WTC11 (cell line): ENCODE measurements around the gene FAM114A1. TPM values are rescaled to one million over a fixed set of nuclear protein-coding genes. Genes with fewer than 3 reads are reported as not detected.

Experiments
- ATAC-seq: fragments of 200-7000 bp; cut with Tn5 transposase; 2 replicates; pipeline ENCODE4 v1.10.0; 2021; ENCODE audit warnings: mild to moderate bottlenecking, moderate library complexity
- CTCF ChIA-PET: fragments of 300-600 bp; sonication (Branson Sonifier 250); formaldehyde crosslinking; loops from one replicate; lab custom pipeline; 2021; ENCODE audit warnings: antibody characterized with exemption; lab: Charles Lee
- POLR2A ChIA-PET: fragments of 350-600 bp; sonication (Branson Sonifier 250); formaldehyde crosslinking; loops from one replicate; lab custom pipeline; 2021; ENCODE audit warnings: antibody characterized with exemption; lab: Charles Lee
- DNase-seq: peaks from one replicate; pipeline ENCODE4 v3.0.0; 2021; ENCODE audit warnings: low spot score
- H3K27ac Mint-ChIP-seq: 2 replicates; pipeline ENCODE4 v1.8.0; 2021; ENCODE audit warnings: mixed read lengths
- H3K27me3 Mint-ChIP-seq: 2 replicates; pipeline ENCODE4 v1.8.0; 2021; ENCODE audit warnings: low read depth, mild to moderate bottlenecking, moderate library complexity, mixed read lengths
- H3K36me3 Mint-ChIP-seq: 2 replicates; pipeline ENCODE4 v1.8.0; 2021; ENCODE audit warnings: mixed read lengths
- H3K4me1 Mint-ChIP-seq: 2 replicates; pipeline ENCODE4 v1.8.0; 2022; ENCODE audit warnings: mixed read lengths
- H3K4me3 Mint-ChIP-seq: 2 replicates; pipeline ENCODE4 v1.8.0; 2021; ENCODE audit warnings: mild to moderate bottlenecking, moderate library complexity, mixed read lengths
- H3K9me3 Mint-ChIP-seq: 2 replicates; pipeline ENCODE4 v1.8.0; 2021; ENCODE audit warnings: mixed read lengths
- ATF3 ChIP-seq: sonication (generic); formaldehyde crosslinking; conservative IDR thresholded peaks from 2 replicates; pipeline ENCODE4 v1.8.1; 2022; ENCODE audit warnings: mild to moderate bottlenecking, missing genetic modification reagents
- CBFB ChIP-seq: sonication (generic); formaldehyde crosslinking; IDR thresholded peaks from 2 replicates; pipeline ENCODE4 v1.8.1; 2022; ENCODE audit warnings: mild to moderate bottlenecking, low read depth, missing genetic modification reagents
- CREM ChIP-seq: sonication (generic); formaldehyde crosslinking; IDR thresholded peaks from 2 replicates; pipeline ENCODE4 v1.8.1; 2022; ENCODE audit warnings: mild to moderate bottlenecking, missing genetic modification reagents, moderate library complexity
- E2F4 ChIP-seq: sonication (generic); formaldehyde crosslinking; IDR thresholded peaks from 2 replicates; pipeline ENCODE4 v1.8.1; 2022; ENCODE audit warnings: low read depth, mild to moderate bottlenecking, moderate library complexity, missing genetic modification reagents, borderline replicate concordance
- ELF4 ChIP-seq: sonication (generic); formaldehyde crosslinking; IDR thresholded peaks from 2 replicates; pipeline ENCODE4 v1.8.1; 2022; ENCODE audit warnings: low read depth, mild to moderate bottlenecking, moderate library complexity, missing genetic modification reagents
- EMX1 ChIP-seq: fragments of 250-450 bp; sonication (Bioruptor Pico); IDR thresholded peaks from 2 replicates; pipeline ENCODE4 v1.8.0; 2021; ENCODE audit warnings: mild to moderate bottlenecking
- ERG ChIP-seq: fragments of 250-450 bp; sonication (Bioruptor Pico); IDR thresholded peaks from 2 replicates; pipeline ENCODE4 v1.8.0; 2021; ENCODE audit warnings: mild to moderate bottlenecking
- ETV6 ChIP-seq: sonication (generic); formaldehyde crosslinking; IDR thresholded peaks from 2 replicates; pipeline ENCODE4 v1.8.1; 2022; ENCODE audit warnings: mild to moderate bottlenecking, missing genetic modification reagents
- FOXJ3 ChIP-seq: sonication (generic); formaldehyde crosslinking; IDR thresholded peaks from 2 replicates; pipeline ENCODE4 v1.9.0; 2021; ENCODE audit warnings: missing genetic modification reagents, mild to moderate bottlenecking, borderline replicate concordance
- GABPB1 ChIP-seq: sonication (generic); formaldehyde crosslinking; IDR thresholded peaks from 2 replicates; pipeline ENCODE4 v1.8.1; 2023; ENCODE audit warnings: mild to moderate bottlenecking, missing genetic modification reagents
- GTF2I ChIP-seq: fragments of 250-450 bp; sonication (Bioruptor Pico); conservative IDR thresholded peaks from 2 replicates; pipeline ENCODE4 v1.4.0; 2021; ENCODE audit warnings: mild to moderate bottlenecking
- HMGA2 ChIP-seq: fragments of 250-450 bp; sonication (Bioruptor Pico); IDR thresholded peaks from 2 replicates; pipeline ENCODE4 v1.4.0; 2021; ENCODE audit warnings: mild to moderate bottlenecking, moderate library complexity
- NFATC4 ChIP-seq: fragments of 250-450 bp; sonication (Bioruptor Pico); IDR thresholded peaks from 2 replicates; pipeline ENCODE4 v1.9.0; 2021; ENCODE audit warnings: mild to moderate bottlenecking
- PRRX2 ChIP-seq: fragments of 250-450 bp; sonication (Bioruptor Pico); IDR thresholded peaks from 2 replicates; pipeline ENCODE4 v1.8.0; 2021; ENCODE audit warnings: mild to moderate bottlenecking
- RELA ChIP-seq: sonication (generic); formaldehyde crosslinking; IDR thresholded peaks from 2 replicates; pipeline ENCODE4 v1.8.1; 2022; ENCODE audit warnings: missing genetic modification reagents, mild to moderate bottlenecking, borderline replicate concordance
- SMAD3 ChIP-seq: sonication (generic); formaldehyde crosslinking; IDR thresholded peaks from 2 replicates; pipeline ENCODE4 v1.8.0; 2022; ENCODE audit warnings: missing genetic modification reagents, mild to moderate bottlenecking, borderline replicate concordance
- SOX15 ChIP-seq: fragments of 250-450 bp; sonication (Bioruptor Pico); IDR thresholded peaks from 2 replicates; pipeline ENCODE4 v1.9.0; 2021; ENCODE audit warnings: mild to moderate bottlenecking
- TEAD4 ChIP-seq: sonication (generic); formaldehyde crosslinking; IDR thresholded peaks from 2 replicates; pipeline ENCODE4 v1.8.0; 2022; ENCODE audit warnings: mild to moderate bottlenecking, missing genetic modification reagents
- USF2 ChIP-seq: sonication (generic); formaldehyde crosslinking; IDR thresholded peaks from 2 replicates; pipeline ENCODE4 v1.8.1; 2023; ENCODE audit warnings: mild to moderate bottlenecking, missing genetic modification reagents, moderate library complexity
- ZBTB43 ChIP-seq: sonication (generic); formaldehyde crosslinking; IDR thresholded peaks from 2 replicates; pipeline ENCODE4 v1.8.1; 2023; ENCODE audit warnings: mild to moderate bottlenecking, missing genetic modification reagents
- ZNF232 ChIP-seq: sonication (generic); formaldehyde crosslinking; IDR thresholded peaks from 2 replicates; pipeline ENCODE4 v1.8.0; 2022; ENCODE audit warnings: mild to moderate bottlenecking, missing genetic modification reagents
- ZNF263 ChIP-seq: sonication (generic); formaldehyde crosslinking; IDR thresholded peaks from 2 replicates; pipeline ENCODE4 v1.8.1; 2022; ENCODE audit warnings: low read depth, mild to moderate bottlenecking, moderate library complexity, missing genetic modification reagents
- total RNA-seq: library from RNA; stranded (reverse); gene quantifications from 3 replicates; pipeline ENCODE4 v1.2.3, GENCODE V29; 2021
- TF ChIP-seq, protein P1 (sequence below): sonication (generic); formaldehyde crosslinking; IDR thresholded peaks from 2 replicates; pipeline ENCODE4 v1.8.0; 2022; ENCODE audit warnings: mild to moderate bottlenecking, missing genetic modification reagents
- TF ChIP-seq, protein P2 (sequence below): fragments of 200-600 bp; IDR thresholded peaks from 2 replicates; pipeline ENCODE4 v1.8.0; 2022; ENCODE audit warnings: antibody characterized with exemption

FAM114A1 gene
- total RNA-seq, 1 experiment from 2014 or later: 17.6 TPM

DNA sequence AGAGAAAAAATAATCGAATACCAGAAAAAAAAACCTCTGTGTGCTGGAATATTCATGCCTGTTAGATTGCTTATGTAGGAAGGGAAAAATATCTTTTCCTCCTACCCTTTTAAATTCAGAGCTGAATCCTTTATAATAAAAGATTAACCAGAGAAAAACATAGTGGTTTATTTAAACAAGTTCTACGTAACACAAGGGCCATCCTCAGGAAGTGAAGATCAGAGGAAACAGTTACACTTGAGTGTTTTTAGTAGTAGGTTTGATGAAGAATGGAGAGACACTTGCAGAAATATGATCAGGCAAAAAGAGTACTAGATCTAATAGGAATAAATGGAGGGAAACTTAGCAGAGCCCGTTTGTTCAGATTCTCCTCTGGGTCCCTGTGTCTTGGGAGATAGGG, 98.3 kb downstream of the FAM114A1 start:
- no peak for TF ChIP-seq USF2 (CRISPR knock-in tag)
- no peak for TF ChIP-seq RELA
- no peak for TF ChIP-seq FOXJ3 (CRISPR knock-in tag)
- no peak for TF ChIP-seq ERG (CRISPR knock-in tag)
- TF ChIP-seq SMAD3 (CRISPR knock-in tag): no peak
- TF ChIP-seq ZNF263 (CRISPR knock-in tag): no peak
- no peak for TF ChIP-seq EMX1 (CRISPR knock-in tag)
- ATAC-seq: no peak
- DNase-seq: no peak
- H3K4me3 Mint-ChIP-seq: no peak overlapping the region
- no peaks in the 10 kb centered on the region for H3K36me3 Mint-ChIP-seq
- POLR2A ChIA-PET: no interaction called here
- H3K27ac Mint-ChIP-seq: no peak overlapping the region
- CTCF ChIA-PET: no interaction called here
- no peaks in the 10 kb centered on the region for H3K27me3 Mint-ChIP-seq
- 0 out of 2 replicates have a peak, but pooled peaks cover 5% of the 10 kb centered on the region for H3K4me1 Mint-ChIP-seq
- H3K9me3 Mint-ChIP-seq: peaks cover 12% of the 10 kb centered on the region

GRCh38 chr4:38967260-38968095, 99.9 kb downstream of the FAM114A1 start:
- Mint-ChIP-seq H3K4me1 (0 out of 2 replicates have a peak, but pooled peaks cover 5% of the 10 kb centered on the region), H3K27ac (no peak overlapping the region), H3K36me3 (no peaks in the 10 kb centered on the region), H3K9me3 (no peaks in the 10 kb centered on the region), H3K4me3 (no peak overlapping the region), H3K27me3 (no peaks in the 10 kb centered on the region)
- TF ChIP-seq FOXJ3 (CRISPR knock-in tag): no peak
- TF ChIP-seq GABPB1: peak; percentile 98
- TF ChIP-seq ATF3 (CRISPR knock-in tag): no peak
- TF ChIP-seq TEAD4 (CRISPR knock-in tag): no peak
- DNase-seq: no peak
- ChIA-PET POLR2A (no interaction called here), CTCF (no interaction called here)
- no peak for ATAC-seq

- H3K4me1 Mint-ChIP-seq: 0 out of 2 replicates have a peak, but pooled peaks cover 5% of the 10 kb centered on the region
- no peaks in the 10 kb centered on the region for H3K27me3 Mint-ChIP-seq
- POLR2A ChIA-PET: no interaction called here
- H3K36me3 Mint-ChIP-seq: no peaks in the 10 kb centered on the region
- CTCF ChIA-PET: no interaction called here
- ATAC-seq (no peak), DNase-seq (no peak)
- H3K27ac Mint-ChIP-seq: no peak overlapping the region
- H3K4me3 Mint-ChIP-seq: no peak overlapping the region
- no peaks in the 10 kb centered on the region for H3K9me3 Mint-ChIP-seq
- TF ChIP-seq NFATC4 (CRISPR knock-in tag) (no peak), USF2 (CRISPR knock-in tag) (no peak), E2F4 (no peak), ZNF232 (CRISPR knock-in tag) (no peak), ETV6 (CRISPR knock-in tag) (no peak), HMGA2 (CRISPR knock-in tag) (no peak), CBFB (no peak), CREM (CRISPR knock-in tag) (no peak), SOX15 (CRISPR knock-in tag) (no peak), ELF4 (no peak), GTF2I (no peak), PRRX2 (no peak), ZBTB43 (no peak)
- TF ChIP-seq, protein P1, sequence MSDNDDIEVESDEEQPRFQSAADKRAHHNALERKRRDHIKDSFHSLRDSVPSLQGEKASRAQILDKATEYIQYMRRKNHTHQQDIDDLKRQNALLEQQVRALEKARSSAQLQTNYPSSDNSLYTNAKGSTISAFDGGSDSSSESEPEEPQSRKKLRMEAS (CRISPR knock-in tag): no peak
- TF ChIP-seq, protein P2, sequence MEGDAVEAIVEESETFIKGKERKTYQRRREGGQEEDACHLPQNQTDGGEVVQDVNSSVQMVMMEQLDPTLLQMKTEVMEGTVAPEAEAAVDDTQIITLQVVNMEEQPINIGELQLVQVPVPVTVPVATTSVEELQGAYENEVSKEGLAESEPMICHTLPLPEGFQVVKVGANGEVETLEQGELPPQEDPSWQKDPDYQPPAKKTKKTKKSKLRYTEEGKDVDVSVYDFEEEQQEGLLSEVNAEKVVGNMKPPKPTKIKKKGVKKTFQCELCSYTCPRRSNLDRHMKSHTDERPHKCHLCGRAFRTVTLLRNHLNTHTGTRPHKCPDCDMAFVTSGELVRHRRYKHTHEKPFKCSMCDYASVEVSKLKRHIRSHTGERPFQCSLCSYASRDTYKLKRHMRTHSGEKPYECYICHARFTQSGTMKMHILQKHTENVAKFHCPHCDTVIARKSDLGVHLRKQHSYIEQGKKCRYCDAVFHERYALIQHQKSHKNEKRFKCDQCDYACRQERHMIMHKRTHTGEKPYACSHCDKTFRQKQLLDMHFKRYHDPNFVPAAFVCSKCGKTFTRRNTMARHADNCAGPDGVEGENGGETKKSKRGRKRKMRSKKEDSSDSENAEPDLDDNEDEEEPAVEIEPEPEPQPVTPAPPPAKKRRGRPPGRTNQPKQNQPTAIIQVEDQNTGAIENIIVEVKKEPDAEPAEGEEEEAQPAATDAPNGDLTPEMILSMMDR: no peak
Measured at GRCh38 chr4:38968668-38969067, 101.1 kb downstream of the FAM114A1 start.
